A673 (cell line): Measurements from ENCODE around the gene ERC1.

ENCODE experiments used
- CTCF ChIP-seq: fragments of 300-800, 200-600 bp; sonication (generic); conservative IDR thresholded peaks from 2 replicates; pipeline ENCODE4 v1.5.1; 2017; ENCODE audit warnings: low read depth, mild to moderate bottlenecking, antibody characterized with exemption, low read length, moderate library complexity, mixed read lengths
- EZH2 ChIP-seq: fragments of 200-600 bp; sonication (generic); IDR thresholded peaks from 2 replicates; pipeline ENCODE4 v1.6.1; 2017; ENCODE audit warnings: borderline replicate concordance, low read depth, mild to moderate bottlenecking, mixed read lengths, antibody characterized with exemption, low read length; ENCODE audit not compliant: poor library complexity, severe bottlenecking

- TF ChIP-seq CTCF (no peak), EZH2 (no peak)
These were observed 180.8 kb downstream of the ERC1 start for GRCh38 chr12:1171657-1172408.
